NCI-H2107 (cell line): ENCODE results near the gene HIPK4.
"Not testable (repeated sequence)": the region's sequence is repeated elsewhere in the genome, so short reads cannot be mapped to it uniquely, and the experiment has no call there.

ENCODE experiments used
- DNase-seq: peaks from one replicate; lab custom pipeline; 2025; lab: John Stamatoyannopoulos, UW

HIPK4 gene

DNA sequence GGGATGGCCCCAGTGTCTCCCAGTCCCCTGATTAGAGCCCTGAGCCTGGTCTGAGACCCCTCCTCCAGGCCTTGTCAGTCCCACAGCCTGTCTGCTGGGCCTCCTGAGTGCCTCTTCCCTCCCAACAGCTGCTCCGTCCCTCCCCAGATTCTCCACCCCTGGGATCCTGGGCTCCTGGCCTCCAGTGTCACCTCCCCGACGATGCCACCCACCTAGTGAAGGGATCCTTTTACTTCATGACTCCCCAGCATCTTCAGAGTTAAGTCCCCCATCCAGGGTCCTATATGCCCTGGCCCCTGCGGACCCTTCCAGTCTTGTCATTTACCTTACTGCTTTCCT is 27.6 kb upstream of the HIPK4 start:
- no peak for DNase-seq

DNA sequence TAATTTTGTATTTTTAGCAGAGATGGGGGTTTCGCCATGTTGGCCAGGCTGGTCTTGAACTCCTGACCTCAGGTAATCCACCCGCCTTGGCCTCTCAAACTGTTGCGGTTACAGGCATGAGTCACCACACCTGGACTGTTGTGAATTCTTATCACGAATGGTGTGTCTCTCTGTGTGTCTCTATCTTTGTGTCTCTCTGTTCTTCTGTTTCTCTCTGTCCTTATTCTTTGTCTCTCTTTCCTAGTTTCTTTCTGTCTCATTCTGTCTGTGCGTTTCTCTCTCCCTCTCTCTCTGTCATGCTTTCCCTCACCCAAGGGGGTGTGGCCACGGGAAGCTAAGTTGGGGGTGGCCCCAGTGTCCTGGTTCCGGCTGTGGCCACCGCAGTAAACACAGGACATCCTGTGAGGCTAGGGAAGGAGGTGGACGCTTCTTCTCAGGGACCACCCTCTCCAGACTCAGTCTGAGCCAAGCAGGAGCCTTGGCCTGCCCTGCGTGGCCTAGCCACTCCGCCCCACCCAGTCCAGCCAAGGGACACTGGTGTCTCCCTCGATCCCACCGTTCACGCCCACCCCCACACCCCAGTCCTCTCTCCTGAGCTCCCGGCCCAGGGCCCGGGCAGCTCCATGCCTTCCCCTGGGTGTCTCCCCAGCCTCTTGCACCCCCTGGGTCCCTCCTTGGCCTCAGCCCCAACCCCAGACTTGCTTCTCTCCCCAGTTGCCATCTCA is 27.1 kb upstream of the HIPK4 start:
- DNase-seq = no peak

DNA sequence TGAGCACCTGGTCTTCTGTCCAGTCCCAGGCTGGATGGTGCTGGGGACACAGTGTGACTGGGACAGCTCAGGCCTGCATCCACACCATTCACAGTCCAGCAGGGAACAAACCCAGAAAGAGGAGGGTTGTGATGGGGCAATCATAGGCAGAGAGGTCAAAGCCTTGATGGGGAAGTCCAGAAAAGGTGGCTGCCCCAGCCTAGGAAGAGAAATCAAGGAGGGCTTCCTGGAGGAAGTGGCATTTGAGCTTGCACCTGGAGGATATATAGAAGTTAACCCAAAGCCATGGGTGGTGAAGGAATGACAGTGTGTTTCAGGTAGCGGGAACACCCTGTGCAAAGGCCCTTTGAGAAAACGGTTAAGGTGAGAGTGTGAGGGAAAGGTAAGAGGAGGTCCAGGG is 25.8 kb upstream of the HIPK4 start:
- DNase-seq = no peak

DNA sequence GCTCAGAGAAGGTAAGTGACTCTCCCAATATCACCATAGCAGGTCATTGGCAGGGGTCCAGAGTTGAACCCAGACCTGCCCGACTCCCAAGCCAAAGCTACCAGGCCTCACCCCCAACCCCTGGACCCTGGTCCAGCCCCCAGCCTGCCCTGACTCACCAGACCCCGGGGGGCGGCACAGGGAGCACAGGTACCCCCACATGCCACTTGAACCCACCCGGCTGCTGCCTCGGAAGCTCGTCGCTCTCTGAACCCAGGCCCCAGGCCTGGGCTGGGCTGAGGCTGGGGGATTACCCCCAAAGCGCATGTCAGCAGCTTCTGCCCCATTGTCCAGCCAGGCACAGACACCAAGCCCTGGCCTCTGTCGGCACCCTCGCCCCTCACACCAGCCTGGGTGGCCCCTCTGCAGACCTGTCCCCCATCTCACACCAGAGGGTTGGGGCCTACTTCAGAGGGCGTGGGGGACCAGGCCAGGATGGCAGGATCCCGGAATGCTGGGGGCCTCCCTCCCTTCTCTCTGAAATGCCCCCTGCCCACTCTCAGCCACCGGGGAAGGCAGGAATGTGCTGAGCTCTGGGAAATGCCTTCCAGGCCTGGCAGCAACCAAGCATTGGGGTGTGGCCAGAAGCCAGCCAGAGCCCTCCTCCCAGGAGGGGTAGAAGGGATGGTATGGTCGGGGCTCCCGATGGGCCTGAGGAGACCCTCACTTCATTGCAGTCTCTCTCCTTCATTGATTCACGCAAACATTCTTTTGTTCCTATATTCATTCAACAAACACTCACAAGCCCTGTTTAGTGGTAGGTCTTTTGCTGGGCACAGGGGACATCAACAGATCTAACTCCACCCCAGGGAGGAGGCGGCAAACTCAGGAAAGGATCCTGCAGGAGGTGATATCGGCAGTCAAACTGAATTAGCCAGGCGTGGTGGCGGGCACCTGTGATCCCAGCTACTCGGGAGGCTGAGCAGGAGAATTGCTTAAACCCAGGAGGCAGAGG is 24.9 kb upstream of the HIPK4 start:
- DNase-seq = no peak

DNA sequence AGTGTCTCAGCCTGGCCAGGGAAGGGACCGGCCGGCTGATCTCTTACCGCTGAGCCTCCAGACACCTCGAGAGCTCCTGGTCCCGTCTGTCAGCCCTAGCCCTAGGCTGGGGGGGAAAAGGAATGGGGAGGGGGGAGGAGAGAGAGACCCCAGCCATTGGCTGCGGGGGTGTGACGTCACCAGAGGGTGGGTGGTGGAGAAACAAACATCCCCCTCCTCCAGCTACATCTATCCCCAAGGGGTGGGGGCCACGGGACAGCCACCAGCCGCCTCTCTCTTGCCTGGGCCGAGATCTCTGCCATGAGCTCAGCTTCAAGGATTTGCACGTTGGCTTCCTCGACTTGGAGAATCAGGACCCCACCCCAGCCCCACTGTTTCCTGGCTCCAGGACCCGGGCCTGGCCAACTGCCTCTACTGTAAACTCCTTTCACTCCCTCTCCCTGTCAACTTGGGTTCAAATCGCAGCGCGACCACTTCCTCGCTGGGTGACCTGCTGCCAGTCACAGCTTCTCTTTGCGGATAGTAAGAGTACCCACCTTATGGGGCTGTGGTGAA is 23.4 kb upstream of the HIPK4 start, which contains the start of gene PRX:
TSS of gene PRX (minus strand) at position 88 of the 555 bp plus-strand sequence. CDS start 5,446 bp downstream, outside the sequence.
- DNase-seq = no peak

DNA sequence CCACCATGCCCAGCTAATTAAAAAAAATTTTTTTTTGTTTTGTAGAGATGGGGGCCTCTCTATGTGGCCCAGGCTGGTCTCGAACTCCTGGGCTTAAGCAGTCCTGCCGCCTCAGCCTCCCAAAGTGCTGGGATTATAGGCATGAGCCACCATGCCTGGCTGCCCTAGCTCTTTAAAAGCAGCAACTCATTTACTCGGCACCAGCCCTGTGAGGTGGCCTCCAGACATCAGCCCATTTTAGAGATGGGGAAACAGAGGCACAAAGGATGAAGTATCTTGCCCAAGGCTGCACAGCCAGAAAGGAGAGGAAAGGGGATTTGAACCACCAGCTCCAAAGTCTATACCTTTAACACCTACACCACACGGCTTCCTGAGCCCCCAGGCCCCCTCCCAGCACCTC is 22.9 kb upstream of the HIPK4 start:
- DNase-seq = no peak

DNA sequence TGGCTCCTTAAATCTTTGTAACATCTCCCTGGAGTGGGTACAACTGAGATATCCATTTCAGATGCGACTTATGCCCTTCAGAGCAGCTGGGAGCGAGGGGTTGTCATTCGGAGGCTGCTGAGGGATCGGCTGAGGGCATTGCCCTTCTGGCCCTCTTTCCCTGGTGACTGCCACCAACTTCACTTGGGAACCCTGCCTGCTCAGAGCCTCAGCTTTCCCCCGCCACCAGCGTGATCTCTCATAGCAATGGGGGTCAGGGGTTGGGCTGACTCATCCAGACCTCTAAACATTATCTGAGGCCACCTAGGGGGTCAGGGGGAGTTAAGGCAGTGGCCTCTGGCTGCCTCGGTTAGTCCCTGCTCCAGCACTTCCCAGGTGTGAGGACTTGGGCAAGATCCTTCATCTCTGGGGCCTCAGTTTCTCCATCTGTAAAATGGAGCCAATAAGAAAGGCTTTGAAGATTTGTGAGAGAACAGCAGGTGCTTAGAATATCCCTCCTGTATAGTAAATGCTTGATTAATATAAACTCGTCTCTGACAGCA is 22.0 kb upstream of the HIPK4 start:
- DNase-seq = no peak

DNA sequence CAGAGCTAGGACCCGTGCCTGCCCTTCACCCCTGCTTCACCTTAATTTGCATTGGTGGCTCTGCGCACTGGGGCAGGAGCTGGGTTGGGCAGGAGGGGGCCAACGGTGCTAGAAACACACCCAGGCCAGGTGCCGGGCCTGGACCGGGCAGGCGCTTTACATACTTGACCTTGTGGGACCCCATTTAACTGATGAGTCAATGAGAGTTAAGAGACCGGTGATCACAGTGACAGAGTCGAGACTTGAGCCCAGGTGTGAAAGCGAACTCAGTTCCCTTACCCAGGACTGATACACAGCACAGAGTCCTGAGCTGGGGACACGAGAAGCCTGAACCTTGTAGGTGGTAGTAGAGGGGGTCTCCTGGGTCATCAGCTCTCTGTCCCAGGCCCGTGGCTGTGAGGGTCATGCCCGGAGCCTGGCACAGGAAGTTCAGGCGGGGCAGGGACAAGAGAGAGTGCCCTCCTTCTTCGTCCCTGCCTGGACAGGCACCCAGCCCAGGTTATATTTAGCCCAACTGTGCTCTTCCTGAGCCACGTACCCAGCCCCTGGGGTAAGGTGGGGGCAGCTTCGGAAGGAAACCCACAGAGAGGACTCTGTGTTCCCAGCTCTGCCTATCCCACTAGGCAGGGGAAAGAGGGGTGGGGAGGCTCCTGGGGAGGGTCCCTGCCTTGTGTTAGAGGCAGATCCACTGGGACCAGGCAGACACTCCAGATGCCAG is 21.3 kb upstream of the HIPK4 start:
- DNase-seq = no peak

DNA sequence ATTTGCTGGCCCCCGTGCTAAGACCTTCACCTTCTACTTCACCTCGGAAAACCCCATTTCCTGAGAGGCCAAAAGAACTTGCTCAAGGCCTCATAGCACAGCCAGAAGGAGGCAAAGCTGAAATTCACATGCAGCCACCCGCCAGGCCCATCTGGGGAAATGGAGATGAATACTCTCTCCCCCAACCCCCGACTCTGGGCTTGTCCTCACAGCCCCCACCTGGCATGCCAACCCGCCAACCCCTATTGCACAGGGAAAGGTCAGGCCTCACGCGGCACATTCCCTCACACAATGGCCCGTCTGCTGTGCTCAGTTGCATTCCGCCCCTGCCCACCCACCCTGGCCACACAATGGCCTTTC is 20.0 kb upstream of the HIPK4 start:
- no peak for DNase-seq

DNA sequence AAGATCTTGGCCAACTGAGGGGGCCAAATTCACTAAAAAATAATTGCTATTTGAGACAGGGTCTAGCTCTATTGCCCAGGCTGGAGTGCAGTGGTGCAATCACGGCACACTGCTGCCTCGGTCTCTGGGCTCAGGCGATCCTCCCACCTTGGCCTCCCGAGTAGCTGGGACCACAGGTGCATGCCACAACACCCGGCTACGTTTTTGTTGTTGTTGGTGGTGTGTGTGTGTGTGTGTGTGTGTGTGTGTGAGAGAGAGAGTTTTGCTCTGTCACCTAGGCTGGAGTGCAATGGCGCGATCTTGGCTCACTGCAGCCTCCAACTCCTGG is 18.6 kb upstream of the HIPK4 start:
- DNase-seq = not testable (repeated sequence)

DNA sequence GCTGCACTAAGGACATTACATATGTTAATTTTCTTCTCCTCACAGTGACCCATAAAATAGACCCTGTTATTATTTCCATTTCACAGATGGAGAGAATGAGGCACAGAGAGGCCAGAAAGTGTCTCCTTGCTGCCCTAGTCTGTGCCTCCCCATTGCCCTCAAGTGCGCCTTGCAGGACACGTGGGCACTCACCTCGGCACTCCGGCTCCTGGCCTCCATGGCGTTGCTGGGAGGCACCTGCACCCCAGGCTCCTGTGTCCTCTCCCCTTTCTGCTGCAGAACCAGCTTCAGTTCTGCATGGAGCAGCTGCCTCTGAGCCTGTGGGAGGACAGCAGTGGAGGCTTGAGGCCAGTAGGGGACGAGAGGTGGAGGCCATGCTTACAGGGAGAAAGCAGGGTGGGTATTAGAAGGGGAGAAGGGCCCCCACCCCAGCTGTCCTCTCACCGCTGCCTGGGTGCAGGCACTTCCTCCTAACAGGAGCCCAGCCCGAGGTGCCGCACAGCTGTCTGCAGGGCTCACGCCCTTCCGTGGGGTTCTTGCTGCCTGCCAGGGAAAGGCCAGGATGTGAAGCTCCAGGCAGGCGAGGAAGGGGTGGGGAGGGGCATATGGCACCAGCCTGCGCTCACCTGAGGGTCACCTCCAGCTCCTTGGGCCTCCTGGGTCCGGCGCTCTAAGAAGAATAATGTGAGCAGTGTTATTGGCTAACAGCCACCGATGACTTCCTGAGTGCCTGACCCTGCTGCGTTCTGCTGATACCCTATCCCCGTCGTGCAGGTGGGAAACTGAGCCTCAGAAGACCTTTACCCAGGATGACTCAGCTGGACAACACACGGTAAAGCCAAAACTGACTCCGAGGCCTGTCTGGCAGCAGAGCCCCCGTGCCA is 18.0 kb upstream of the HIPK4 start:
- no peak for DNase-seq

DNA sequence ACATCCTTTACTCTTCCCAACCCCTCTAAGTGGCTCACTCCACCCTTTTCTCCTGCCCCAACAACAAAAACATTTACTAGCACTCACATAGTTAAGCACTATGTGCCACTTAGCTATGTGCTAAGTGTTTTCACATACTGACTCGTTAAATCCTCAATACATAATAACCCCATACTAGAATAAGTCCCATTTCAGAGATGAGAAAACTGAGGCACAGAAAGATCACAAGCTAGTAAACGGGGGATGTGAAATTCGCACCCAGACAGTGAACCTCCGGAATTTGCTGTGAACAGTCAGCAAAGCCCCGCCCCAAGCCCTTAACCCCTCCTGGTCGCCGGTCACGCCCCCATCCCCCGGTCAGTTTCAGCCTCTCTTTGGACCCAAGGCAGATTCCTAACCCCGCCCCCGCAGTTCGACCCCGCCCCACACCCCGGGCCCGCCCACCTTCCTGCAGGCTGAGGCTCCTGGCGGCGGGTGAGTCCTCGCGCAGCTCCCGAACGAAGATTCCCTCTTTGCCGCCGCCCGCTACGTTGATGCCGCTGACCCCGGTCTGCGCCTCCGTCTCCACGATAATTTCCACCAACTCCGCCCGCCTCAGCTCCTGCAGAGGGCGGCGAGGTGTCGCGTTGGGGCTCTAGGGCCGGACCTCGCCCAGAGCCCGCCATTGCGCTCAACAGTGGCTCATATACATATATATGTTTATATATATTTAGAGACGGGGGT is 13.4 kb upstream of the HIPK4 start:
- no peak for DNase-seq

DNA sequence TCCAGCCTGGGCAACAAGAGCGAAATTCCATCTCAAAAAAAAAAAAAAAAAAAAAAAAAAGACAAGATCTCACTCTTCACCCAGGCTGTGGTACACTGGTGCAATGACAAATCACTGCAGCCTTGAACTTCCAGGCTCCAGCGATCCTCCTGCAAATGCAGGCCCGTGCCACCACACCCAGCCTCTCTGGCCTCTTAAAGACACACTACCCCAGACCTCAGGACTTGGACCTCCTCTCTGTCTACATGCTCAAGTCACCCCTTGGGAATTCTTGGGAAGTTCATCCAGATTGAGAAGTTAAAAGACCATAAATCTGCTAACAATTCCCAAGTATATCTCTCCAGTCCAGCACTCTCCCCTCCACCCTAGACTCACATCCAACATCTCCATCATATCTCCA is 10.6 kb upstream of the HIPK4 start:
- DNase-seq = no peak

DNA sequence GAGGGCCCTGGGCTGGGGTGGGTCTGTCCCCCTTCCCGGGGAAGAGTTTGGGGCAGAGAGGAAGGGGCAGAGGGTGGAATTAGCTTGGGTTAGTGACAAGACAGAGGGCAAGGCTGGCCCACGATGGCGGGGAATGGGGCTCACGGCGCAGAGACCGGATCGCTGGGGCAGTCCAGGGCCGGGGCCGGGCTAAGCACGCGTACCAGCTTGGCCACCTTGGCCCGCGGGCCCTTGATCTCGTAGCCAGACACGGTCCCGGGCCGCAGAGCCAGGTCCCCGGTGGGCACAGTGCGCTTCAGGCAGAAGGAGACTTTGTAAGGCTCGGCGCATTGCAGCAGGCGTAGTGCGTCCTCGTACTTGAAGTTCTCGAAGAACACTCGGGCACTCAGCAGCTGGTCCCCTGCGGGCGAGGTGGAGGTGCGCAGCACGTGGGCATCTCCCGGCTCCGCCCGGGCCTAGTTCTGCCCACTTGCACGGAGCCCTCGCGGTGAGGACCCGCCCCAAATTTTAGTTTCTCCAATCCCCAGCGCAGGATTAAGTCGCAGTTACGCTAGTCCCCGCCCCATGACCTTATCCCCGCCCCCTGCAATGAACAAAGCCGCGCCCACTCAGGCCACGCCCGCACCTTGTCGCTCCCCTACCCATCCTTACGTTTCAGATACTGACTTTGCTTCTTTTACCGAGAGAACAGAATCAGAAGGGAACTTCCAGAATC is 8.6 kb upstream of the HIPK4 start:
- no peak for DNase-seq

DNA sequence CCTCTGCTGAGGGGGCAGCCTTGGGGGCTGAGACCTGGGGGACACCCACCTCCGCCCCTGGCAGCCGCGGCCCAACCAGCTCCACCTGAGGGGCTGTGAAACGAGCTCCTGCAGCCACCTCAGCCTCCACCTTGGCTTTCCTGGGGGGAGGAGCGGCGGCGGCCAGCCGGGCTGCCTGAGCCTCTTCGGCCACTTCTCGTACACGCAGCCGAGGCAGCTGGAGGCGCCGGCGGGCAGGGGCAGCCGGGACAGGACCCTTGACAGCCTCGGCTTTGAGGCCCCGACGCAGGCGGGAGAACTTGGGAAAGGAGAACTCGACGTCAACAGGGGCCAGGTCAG is 7.6 kb upstream of the HIPK4 start:
- no peak for DNase-seq

DNA sequence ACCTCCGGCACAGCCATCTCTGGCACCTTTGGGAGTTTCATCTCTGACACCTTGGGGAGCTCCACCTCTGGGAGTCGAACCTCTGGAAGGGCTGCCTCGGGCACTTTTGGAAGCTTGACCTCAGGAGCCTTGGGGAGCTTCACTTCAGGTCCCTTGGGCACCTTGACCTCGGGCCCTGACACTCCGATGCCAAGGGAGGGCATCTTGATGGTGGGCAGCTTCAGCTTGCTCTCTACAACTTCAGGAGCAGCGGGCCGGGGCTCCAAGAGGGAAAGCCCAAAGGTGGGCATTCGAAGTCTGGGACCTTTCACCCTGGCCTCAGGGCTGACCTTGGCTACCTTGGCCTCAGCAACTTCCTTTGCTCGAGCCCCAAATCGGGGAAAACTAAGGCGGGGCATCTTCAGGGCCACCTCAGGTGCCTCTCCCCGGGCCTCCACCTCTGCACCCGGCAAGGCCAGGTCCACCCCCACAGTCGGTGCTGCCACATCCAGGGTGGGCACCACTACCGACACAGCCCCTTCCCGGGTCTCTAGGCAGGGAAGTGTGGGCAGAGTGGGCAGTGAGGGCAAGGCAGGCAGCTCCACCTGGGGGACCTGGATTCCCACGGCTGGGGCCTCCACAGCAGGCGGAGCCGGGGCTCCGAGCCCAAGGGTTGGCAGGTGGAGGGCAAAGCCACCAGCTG is 7.0 kb upstream of the HIPK4 start:
- DNase-seq = no peak

DNA sequence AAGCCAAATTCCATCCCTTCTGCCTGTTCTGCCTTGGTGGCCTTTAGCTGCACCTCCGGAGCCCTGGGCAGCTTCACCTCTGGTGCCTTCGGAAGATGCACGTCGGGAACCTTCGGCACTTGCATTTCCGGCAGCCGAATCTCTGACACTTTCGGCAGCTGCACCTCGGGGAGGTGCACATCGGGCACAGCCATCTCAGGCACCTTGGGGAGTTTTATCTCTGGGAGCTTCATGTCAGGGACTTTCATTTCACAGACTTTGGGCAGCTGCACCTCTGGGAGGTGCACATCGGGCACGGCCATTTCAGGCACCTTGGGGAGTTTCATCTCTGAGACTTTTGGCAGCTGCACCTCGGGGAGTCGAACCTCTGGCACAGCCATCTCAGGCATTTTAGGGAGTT is 6.0 kb upstream of the HIPK4 start:
- no peak for DNase-seq

DNA sequence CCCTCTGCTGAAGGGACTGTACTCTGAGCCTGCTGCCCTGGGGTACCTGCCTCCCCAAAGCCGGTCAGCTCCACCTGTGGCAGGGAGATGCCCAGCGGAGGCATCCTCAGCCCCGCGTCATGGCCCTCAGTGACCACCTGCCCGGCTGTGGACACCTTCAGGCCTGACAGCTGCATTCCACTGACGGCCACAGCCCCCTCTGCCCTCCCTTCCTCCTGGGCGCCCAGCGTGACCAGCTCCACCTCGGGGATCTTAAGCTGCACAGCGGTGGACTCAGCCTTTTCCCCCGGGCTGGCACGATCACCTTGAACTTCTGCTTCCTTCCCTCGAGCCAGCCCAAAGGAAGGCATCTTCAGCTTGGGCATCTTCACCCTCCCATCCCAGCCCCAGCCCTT is 4.8 kb upstream of the HIPK4 start:
- no peak for DNase-seq
